Heart left ventricle (tissue), 16 donors: ENCODE results near the gene ZFP36L1. TPM values are rescaled to one million over a fixed set of nuclear protein-coding genes. Genes with fewer than 3 reads are reported as not detected.

Experiments
- ATAC-seq, 4 donors: fragments of 200-7000 bp; cut with Tn5 transposase; one replicate each; pipeline ENCODE4 v1.9.1; 2020 to 2022; ENCODE audit warnings: moderate library complexity in 4 of 4, mild to moderate bottlenecking in 3 of 4, moderate number of reproducible peaks in 1 of 4
- DNase-seq, 5 donors: peaks; one replicate each; pipeline ENCODE4 v3.0.0-alpha.2; 2020
- H3K27ac ChIP-seq, 12 donors: fragments of 200-600 bp; sonication (generic) in 4 of 12; one replicate each; pipeline versions ENCODE4 v1.5.0 to v1.8.0; 2016 to 2022; ENCODE audit warnings: mild to moderate bottlenecking in 2 of 12
- H3K27me3 ChIP-seq, 9 donors: fragments of 200-600 bp; sonication (generic) in 2 of 9; one replicate each; pipeline versions ENCODE4 v1.5.1 to v1.8.0; 2016 to 2022; ENCODE audit warnings: mild to moderate bottlenecking in 3 of 9
- H3K36me3 ChIP-seq, 9 donors: fragments of 200-600 bp; sonication (generic) in 2 of 9; one replicate each; pipeline versions ENCODE4 v1.5.0 to v1.8.0; 2018 to 2022; ENCODE audit warnings: mild to moderate bottlenecking in 2 of 9
- H3K4me1 ChIP-seq, 12 donors: fragments of 200-600 bp; sonication (generic) in 4 of 12; one replicate each; pipeline versions ENCODE4 v1.5.0 to v1.8.0; 2016 to 2022; ENCODE audit warnings: mild to moderate bottlenecking in 3 of 12
- H3K4me3 ChIP-seq, 12 donors: fragments of 200-600 bp; sonication (generic) in 4 of 12; one replicate each; pipeline versions ENCODE4 v1.5.0 to v1.8.0; 2017 to 2022; ENCODE audit warnings: mild to moderate bottlenecking in 9 of 12, moderate library complexity in 4 of 12
- H3K9me3 ChIP-seq, 12 donors: fragments of 200-600 bp; sonication (generic) in 4 of 12; one replicate each; pipeline versions ENCODE4 v1.5.0 to v1.8.0; 2016 to 2022; ENCODE audit warnings: mild to moderate bottlenecking in 1 of 12
- CTCF ChIP-seq, 12 donors: fragments of 200-600 bp; sonication (generic) in 4 of 12; IDR thresholded peaks; one replicate each; pipeline versions ENCODE4 v1.5.0 to v1.8.0; 2018 to 2022; ENCODE audit warnings: antibody characterized with exemption in 12 of 12, mild to moderate bottlenecking in 5 of 12
- POLR2A ChIP-seq, 2 donors: fragments of 450-650 bp; IDR thresholded peaks; one replicate each; pipeline ENCODE4 v1.6.1; 2017; ENCODE audit warnings: antibody characterized with exemption in 2 of 2, mild to moderate bottlenecking in 2 of 2, moderate library complexity in 2 of 2
- WGBS, 4 donors: extraction: QIAGEN DNeasy Blood & Tissue Kit in 2 of 4; methylation state at CpG; one replicate each; pipeline versions ENCODE4 v1.1.5 to v1.1.7; 2013 to 2018; 5-methylcytosine and 5-hydroxymethylcytosine counted together
- intact Hi-C, 10 donors: fragments of 100-400 bp; cut with DNase I; formaldehyde crosslinking; loops; one replicate each; pipeline versions ENCODE4 v1.11.1 to v1.14.2; 2022
- polyA plus RNA-seq, 2 donors: library from polyadenylated mRNA; stranded (reverse); fragments of 200-250 nt; gene quantifications; one replicate each; pipeline ENCODE4 v1.2.3, GENCODE V29; 2013
- total RNA-seq, 9 donors: library from RNA; depleted of rRNA in 2 of 9; stranded (reverse); fragments of >200 nt in 2 of 9; fragmentation: NEBNext Ultra II Directional in 3 of 9; extraction: Animal tissue kit (Norgen Biotek cat#: 25700) in 3 of 9; gene quantifications; one replicate each; pipeline versions ENCODE4 v1.1.0 to v1.2.4, GENCODE V29; 2016 to 2023
- donor health status: ischemic (EF 13 %, LVEDD 7.1; RV severe dilation, severe dysfunction).
- donor health status: healthy with polysubstance abuse.
- donor health status: DM: no; HTN: yes; CAD: no.
- donor health status: DM: no; HTN: no; CAD: no.
- donor health status: ischemic (EF 25% LVEDD 6.9; RV normal size, moderate dysfunction).
- donor health status: ischemic (EF 25% LVEDD 5.7; RV mildly dilated, moderate dysfunction).
- donor health status: healthy.
- donor health status: DM: yes; HTN: yes; CAD: no.
- donor health status: ischemic (EF 35%, LVEDD 5.7; RV mildly dilated, moderate dysfunction).
- donor health status: nonischemic (EF 11% LVEDD 7.7; RV severe dilation, severe dysfunction).
- donor health status: DM: yes; HTN: yes; CAD: no.
- donor health status: PGD.
- donor health status: ischemic (EF 29% LVEDD 5.4; RV normal size, mild dysfunction).
- donor health status: nonischemic (EF 23%, LVEDD 6.1; RV moderate dilation, normal function).

ZFP36L1 gene
- total and polyA plus RNA-seq, 11 donors: 21.2 to 183 (median 68.9) TPM

- Histone ChIP-seq H3K4me1 (peaks cover 0 to 77% (median 45%) of the 10 kb centered on the region in 12 donors), H3K27me3 (no peaks in the 10 kb centered on the region), H3K27ac (peak overlapping the region in 3 of 12 donors; percentile 99 to 100 (median 100)), H3K4me3 (no peak overlapping the region), H3K36me3 (peaks cover 0 to 29% (median 26%) of the 10 kb centered on the region in 9 donors), H3K9me3 (no peaks in the 10 kb centered on the region)
- WGBS, 4 donors: 70 to 79% (median 73%) methylated on average over 5 of the region's 5 CpGs
- intact Hi-C loops: loop anchor here in 5 of 10 donors (5.0 to 10.0 kb wide), 6 partner anchors 47 to 530 kb away; no protein-coding TSS in a partner anchor
- ATAC-seq (no peak), DNase-seq (peak in 2 of 5 donors; percentile 30 to 37)
- TF ChIP-seq POLR2A (IDR thresholded peaks at IDR 0.05) (no peak), CTCF (IDR thresholded peaks at IDR 0.05) (no peak)
Measured at GRCh38 chr14:68784226-68784910, 8.5 kb downstream of the ZFP36L1 start.

- Histone ChIP-seq H3K9me3 (no peaks in the 10 kb centered on the region), H3K36me3 (peaks cover 0 to 22% (median 18%) of the 10 kb centered on the region in 9 donors), H3K4me1 (peaks cover 0 to 83% (median 47%) of the 10 kb centered on the region in 12 donors), H3K27me3 (no peaks in the 10 kb centered on the region), H3K4me3 (no peak overlapping the region), H3K27ac (peak overlapping the region in 2 of 12 donors; percentile 99 to 100)
- 95 to 100% (median 96%) methylated on average over 3 of the region's 3 CpGs for WGBS, 4 donors
- intact Hi-C loops: loop anchor here in 5 of 10 donors (5.0 to 10.0 kb wide), 6 partner anchors 46 to 529 kb away; no protein-coding TSS in a partner anchor
- no peak for ATAC-seq
- TF ChIP-seq CTCF (IDR thresholded peaks at IDR 0.05) (no peak), POLR2A (IDR thresholded peaks at IDR 0.05) (no peak)
- DNase-seq: peak in 2 of 5 donors; percentile 8 to 11
Measured at GRCh38 chr14:68783408-68784225, 9.2 kb downstream of the ZFP36L1 start.

- peaks cover 0 to 75% (median 42%) of the 10 kb centered on the region in 12 donors for H3K4me1 ChIP-seq
- 78 to 90% (median 88%) methylated on average over 10 of the region's 10 CpGs for WGBS, 4 donors
- no peak for ATAC-seq
- H3K27me3 ChIP-seq: no peaks in the 10 kb centered on the region
- peaks cover 0 to 10% (median 5%) of the 10 kb centered on the region in 9 donors for H3K36me3 ChIP-seq
- peak overlapping the region in 6 of 12 donors; percentile 16 to 90 (median 54) for H3K27ac ChIP-seq
- H3K4me3 ChIP-seq: peak overlapping the region in 1 of 12 donors; percentile 7
- peak in 2 of 5 donors; percentile 14 to 23 for DNase-seq
- no peaks in the 10 kb centered on the region for H3K9me3 ChIP-seq
- intact Hi-C loops: loop anchor here in 5 of 10 donors (5.0 to 10.0 kb wide), 6 partner anchors 45 to 528 kb away; no protein-coding TSS in a partner anchor
- no peak for TF ChIP-seq CTCF (IDR thresholded peaks at IDR 0.05)
- no peak for TF ChIP-seq POLR2A (IDR thresholded peaks at IDR 0.05)
Measured at GRCh38 chr14:68782091-68782981, 10.5 kb downstream of the ZFP36L1 start.
